Activated CD4-positive, alpha-beta T cell treated with anti-CD3 and anti-CD28 coated beads for 24 hours (primary cell): Measurements from ENCODE around the gene TMEM190.

Experiments
- DNase-seq, 2 donors: peaks; one replicate each; pipeline ENCODE4 v3.0.0-alpha.2; 2020; ENCODE audit warnings: low read depth in 2 of 2

TMEM190 gene

GRCh38 chr19:55372316-55373081 lies 4.1 kb upstream of the TMEM190 start:
- no peak for DNase-seq

DNA sequence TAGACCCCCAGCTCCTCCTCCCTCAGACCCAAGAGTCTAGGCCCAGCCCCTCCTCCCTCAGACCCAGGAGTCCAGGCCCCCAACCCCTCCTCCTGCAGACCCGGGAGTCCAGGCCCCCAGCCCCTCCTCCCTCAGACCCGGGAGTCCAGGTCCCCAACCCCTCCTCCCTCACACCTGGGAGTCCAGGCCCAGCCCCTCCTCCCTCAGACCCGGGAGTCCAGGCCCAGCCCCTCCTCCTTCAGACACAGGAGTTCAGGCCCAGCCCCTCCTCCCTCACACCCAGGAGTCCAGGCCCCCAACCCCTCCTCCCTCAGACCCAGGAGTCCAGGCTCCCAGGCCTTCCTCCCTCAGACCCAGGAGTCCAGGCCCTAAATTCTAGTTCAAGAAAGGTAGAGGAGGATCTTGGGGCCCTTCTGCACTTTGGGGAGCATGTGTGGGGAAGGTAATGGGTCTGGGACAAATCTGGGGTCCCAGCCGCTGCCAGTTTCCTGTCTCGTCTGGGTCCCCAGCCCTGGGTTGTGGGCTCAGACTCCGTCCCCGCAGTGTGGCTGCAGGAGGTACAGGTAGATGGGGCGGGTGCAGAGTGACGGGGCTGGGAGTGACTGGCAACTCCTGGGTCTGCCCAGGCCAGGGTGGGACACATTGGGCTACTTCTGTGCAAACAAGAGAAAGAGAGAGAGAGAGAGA lies 3.2 kb upstream of the TMEM190 start:
- DNase-seq: no peak

DNA sequence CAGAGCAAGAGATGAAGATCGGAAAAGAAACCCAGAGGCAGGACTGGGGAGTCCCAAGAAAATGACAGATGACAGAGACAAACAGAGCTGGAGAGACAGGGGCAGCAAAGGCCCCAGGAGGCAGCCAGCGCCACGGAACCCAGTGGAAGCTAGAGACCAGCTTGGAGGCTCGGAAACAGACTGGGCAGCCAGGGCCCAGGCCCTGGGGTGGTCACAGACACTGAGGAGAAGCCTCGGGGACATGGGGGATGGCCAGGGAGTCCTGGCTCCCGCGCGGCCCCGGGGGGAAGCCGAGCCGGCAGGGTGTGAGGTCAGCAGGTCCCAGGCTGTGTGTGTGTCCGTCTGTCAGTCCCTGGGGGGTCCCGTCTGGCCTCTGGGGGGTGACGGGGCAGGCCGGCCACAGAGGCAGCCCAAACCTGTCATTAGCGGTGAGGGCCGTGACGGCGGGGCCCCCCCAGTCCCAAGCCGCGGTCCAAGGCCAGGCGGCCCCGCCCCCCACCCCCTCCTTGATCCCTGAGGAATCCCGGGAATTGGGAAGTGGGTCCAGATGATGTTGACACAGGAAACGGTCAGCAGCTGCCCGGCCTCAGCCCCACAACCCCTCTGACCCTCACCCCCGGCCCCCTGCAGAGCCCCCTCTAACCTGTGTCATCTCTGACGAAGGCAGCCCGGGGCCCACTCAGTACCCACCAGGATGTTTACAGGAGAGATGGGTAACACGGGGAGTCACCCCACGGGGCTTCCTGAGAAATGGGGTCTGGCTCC lies 2.5 kb upstream of the TMEM190 start:
- DNase-seq: no peak

GRCh38 chr19:55377356-55378131 lies 918 bp downstream of the TMEM190 start:
- DNase-seq: no peak

DNA sequence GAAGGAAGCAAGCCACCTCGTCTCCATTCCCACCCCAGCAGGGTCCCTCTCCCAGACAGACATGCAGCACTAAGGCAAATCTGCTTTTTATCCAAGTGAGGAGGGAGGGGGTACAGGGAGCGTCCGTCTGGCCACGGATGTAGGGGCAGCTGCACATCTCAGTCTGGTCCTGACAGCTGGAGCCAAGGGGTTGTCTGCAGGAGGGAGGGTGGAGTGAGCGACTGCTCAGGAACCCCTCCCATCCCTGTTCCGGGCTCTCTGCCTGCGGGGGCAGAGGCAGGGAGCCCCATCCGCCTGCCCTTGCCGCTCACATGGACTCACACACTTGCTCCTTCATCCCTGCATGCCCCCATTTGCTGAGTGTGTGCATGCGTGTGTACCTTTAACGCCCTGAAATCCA lies 2.5 kb downstream of the TMEM190 start:
- DNase-seq: no peak

- DNase-seq: no peak
Measured at GRCh38 chr19:55382013-55382412, 5.4 kb downstream of the TMEM190 start.

DNA sequence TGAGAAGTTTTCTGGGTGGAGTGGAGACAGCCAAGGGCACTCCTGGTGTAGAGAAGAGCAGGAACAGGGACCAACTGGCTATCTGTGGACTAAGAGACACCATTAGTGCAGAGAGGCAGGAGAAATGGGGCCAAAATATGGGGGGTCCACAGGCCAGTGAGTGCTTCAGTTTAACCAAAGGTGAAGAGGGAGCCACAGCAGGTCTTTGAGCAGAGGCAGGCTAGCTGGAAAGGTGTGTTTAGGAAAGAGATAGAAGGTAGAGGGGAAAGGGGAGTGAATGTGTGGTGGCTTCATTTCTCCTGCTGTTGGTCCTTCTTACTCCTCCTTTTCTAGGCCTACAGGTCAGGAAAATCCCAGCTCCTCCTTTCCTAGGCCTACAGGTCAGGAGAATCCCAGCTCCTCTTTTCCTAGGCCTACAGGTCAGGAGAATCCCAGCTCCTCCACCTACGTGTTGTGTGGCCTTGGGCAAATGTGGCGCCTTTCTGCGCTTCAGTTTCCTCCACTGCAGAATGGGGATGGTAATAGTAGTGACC lies 6.0 kb downstream of the TMEM190 start:
- DNase-seq: no peak

DNA sequence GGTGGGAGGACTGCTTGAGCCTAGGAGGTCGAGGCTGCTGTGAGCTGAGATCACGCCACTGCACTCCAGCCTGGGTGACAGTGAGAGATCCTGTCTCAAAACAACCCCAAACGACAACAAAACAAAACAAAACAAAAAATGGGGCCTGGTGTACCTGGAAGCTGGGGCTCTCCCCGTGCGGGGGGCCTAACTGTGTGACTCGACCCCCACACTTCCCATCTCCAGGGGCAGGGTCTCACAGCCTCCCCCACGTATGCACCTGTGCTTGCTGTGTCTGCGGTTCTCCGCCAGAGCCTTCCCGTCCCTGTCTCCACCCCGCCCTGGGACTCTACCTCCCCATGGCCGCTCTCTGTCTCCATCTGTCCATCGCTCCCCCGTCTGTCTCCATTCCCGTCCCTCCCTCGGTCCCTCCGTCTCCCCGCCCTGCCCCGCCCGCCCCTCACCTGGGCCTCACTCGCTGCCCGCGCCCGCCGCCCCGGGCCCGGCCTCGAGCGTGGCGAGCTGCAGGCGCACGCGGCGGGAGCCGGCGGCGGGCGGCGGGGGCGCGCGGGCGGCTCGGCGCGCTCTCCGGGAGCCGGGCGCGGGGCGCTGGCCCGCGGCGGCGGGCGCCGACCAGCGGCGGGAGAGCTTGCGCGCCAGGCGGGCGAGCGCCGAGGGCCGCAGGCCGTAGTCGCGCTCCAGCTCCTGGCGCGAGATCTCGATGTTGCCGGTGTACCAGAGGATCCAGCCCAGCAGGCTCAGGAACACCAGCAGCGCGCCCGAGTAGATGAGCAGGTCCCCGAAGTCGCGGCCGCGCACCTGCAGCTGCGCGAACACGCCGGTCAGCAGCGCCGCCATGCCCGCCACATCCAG lies 6.9 kb downstream of the TMEM190 start:
- peak in 1 of 2 donors; percentile 14 for DNase-seq

DNA sequence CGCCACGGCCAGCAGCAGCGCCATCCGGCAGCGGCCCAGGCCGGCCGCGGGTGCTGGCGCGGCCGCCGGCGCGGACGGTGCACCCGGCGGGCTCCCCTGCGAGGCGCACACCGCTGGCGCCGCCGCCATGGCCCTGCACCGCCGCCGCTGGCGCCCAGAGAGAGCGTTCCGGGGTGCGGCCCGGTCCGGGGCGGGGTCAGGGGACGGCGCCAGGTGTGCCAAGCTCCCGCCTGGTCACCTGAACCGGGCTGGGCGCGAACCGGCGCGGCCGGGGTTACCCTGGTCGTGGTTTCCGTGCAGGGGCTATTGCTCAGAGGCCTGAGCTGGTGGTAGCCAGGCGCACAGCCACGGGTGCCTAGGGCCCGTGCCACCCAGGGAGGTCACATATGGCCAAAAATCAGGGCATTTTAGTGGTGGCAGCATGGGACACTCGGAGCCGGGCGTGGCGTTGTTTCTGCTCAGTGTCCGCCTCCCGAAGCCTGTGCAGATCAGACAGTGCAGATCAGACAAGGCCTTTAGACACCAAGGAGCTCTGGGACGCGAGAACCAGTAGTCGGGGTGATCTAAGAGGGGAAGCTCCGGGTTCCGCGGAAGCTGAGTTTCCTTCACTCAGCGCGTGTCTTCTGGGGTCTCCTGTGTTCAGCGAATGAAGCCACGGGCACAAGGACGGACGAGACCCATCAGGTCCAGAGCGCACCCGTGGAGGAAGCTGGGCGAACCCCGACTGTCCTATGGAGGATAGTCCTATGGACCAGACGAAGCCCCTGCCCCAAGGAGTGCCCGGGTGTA lies 7.7 kb downstream of the TMEM190 start, which contains the start of gene TMEM238:
TMEM238 (minus strand) TSS at position 162 of the 789 bp plus-strand sequence; CDS start at position 129, 33 bp downstream.
- no peak for DNase-seq

- peak; percentile 95 to 98 for DNase-seq
Measured at GRCh38 chr19:55384920-55385723, 8.5 kb downstream of the TMEM190 start.

DNA sequence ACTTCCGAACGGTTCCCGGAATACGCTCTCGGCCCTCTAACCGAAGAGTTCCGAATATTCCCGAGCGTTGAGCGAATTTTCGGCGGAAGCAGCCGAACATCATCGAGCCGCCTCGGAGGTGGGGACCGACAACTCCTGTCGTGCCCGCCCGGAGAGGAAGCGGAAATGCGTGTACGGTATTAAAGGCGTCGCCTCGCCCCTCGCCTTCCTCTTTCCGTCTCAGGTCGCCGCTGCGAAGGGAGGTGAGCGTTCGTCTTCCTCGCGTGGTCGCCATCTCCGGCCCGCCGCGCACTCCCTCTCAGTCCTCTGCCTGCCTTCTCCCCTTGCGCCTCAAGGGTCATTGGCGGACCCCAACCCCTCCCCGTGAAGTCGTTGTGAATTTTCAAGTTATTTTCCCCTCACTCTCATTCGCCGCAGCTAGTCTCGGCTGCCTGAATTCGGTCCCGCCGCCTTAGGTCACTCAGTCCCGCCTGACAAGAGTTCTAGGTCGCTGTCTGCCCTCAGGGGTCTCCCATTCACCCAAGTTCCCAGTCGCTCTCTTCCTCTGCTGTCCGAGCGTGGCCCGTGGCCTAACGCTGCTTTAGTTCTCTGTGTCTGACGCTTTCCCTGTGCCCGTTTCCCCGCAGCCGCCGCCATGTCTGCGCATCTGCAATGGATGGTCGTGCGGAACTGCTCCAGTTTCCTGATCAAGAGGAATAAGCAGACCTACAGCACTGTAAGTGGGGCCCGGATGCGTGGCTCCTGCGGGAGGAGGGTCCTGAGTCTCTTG lies 9.3 kb downstream of the TMEM190 start, which contains the start of gene RPL28:
RPL28 (plus strand) TSS at position 209 of the 769 bp plus-strand sequence; CDS start at position 635, 426 bp downstream.
- DNase-seq: peak; percentile 97 to 98

DNA sequence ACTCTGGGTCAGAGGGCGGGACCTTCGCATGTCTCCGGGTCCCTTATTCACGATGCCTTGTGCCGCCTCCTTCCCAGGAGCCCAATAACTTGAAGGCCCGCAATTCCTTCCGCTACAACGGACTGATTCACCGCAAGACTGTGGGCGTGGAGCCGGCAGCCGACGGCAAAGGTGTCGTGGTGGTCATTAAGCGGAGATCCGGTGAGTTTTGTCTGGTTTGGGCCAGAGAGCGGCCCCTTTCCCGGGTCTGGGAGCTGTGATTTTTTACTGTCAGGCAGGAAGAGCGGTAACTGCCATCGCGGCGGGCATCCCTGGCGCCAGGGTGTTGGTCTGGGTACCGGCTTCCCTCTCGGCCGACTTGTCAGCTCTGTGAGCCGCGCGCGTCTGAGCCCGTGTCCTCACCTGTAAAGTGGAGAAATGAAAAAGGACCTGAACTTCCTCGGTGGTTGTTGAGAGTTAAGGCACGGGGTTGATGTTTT lies 9.9 kb downstream of the TMEM190 start:
- no peak for DNase-seq

- no peak for DNase-seq
Measured at GRCh38 chr19:55387736-55388497, 11.3 kb downstream of the TMEM190 start.

DNA sequence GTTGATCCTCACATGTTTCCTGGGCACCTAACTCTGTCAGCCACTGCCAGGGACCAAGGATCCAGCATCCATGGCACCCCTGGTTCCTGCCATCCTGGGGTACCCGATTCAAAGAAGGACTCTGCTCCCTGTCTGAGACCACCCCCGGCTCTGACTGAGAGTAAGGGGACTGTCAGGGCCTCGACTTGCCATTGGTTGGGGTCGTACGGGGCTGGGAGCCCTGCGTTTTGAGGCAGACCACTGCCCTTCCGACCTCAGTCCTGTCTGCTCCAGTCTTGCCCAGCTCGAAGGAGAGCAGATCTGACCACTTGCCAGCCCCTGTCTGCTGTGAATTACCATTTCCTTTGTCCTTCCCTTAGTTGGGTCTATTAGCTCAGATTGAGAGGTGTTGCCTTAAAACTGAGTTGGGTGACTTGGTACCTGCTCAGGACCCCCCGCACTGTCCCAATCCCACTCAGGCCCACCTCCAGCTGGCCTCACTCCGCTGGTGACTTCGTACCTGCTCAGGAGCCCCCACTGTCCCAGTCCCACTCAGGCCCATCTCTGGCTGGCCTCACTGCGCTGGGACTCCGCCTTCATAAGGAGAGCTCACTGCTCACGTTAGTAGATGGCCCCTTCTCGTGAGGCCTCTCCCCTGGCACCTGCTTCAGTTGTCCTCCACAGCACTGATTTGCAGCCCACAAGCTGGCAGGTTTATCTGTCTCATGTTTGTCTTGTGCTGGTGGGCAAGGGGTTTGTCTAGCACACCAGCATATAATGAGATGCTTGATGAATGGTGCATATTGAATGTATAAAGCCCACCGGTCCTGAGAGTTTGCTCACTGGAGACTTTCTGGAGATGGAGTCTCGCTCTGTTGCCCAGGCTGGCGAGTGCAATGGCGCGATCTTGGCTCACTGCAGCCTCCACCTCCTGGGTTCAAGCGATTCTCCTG lies 13.0 kb downstream of the TMEM190 start:
- DNase-seq: no peak

DNA sequence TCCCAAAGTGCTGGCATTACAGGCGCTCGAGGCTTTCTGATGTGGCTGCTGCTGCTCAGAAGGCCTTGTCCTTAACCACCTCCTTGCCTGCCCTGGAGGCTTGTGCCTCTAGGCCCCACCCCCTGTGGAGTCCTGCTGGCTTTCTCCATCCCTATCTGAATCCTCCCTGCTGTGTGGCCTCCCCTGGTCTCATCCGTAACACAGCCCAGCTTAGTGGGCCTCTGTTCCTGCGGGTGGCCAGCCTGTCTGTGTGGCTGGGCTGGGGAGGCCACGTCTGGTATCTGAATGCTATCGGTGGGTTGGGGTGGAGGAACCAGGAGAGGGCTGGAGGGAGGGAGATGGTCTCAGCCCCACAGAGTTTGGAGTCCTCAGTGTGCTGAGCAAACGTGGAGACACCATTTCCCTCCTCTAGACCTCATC lies 13.8 kb downstream of the TMEM190 start:
- no peak for DNase-seq

GRCh38 chr19:55391191-55391670 lies 14.6 kb downstream of the TMEM190 start:
- no peak for DNase-seq
